ENCODE results near the gene RAE1. TPM values are rescaled to one million over a fixed set of nuclear protein-coding genes. Genes with fewer than 3 reads are reported as not detected.
A peak's percentile ranks its signal among the peaks of the same experiment; 100 is the strongest.

Gene RAE1, protein sequence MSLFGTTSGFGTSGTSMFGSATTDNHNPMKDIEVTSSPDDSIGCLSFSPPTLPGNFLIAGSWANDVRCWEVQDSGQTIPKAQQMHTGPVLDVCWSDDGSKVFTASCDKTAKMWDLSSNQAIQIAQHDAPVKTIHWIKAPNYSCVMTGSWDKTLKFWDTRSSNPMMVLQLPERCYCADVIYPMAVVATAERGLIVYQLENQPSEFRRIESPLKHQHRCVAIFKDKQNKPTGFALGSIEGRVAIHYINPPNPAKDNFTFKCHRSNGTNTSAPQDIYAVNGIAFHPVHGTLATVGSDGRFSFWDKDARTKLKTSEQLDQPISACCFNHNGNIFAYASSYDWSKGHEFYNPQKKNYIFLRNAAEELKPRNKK
- total RNA-seq, result 10 to 100 TPM; 21.7 to 49.9 TPM

- WGBS, result under 1% methylated on average over 54 of the region's 64 CpGs
- intact Hi-C loops (cut with DNase I), result no loop called here
- peaks cover under 1 to 7% of the 10 kb centered on the region in 2 donors for H3K36me3 ChIP-seq
Measured at GRCh38 chr20:57351042-57351783, at the start of gene RAE1. RAE1 (plus strand) TSS chr20:57351255; CDS start chr20:57354039, 2,784 bp downstream.

DNA sequence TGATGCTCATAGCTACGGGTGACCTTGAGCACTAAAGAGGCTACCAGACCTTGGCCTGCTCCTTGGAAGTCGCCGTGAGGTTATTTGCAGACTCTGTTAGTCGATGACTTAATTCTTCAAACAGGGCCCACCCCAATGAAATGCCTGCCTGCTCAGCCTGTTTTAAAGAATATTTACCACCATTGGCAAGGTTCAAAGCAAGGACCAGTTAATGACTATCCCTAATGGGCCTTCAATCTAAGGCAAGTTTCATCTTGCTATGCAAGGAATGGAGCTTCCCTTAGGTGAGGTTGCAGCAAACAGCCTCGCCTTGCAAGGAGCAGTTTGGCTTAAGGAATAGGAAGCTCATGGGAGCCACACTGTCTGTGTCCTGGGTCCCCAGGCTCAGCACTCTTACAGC, 44.3 kb upstream of the RAE1 start:
- H3K27me3 ChIP-seq (replicated peaks; ENCODE audit: insufficient read depth), result no peaks in the 10 kb centered on the region
- H3K9me3 ChIP-seq, result no peaks in the 10 kb centered on the region
- no peak for DNase-seq (ENCODE audit: low spot score)
- intact Hi-C loops (cut with DNase I), result no loop called here
- no peak for TF ChIP-seq POLR2A (IDR thresholded peaks at IDR 0.05)
- no peak for TF ChIP-seq CTCF (IDR thresholded peaks at IDR 0.05)
- no peak for TF ChIP-seq POLR2AphosphoS5 (IDR thresholded peaks at IDR 0.05)
- no peak overlapping the region for H3K4me3 ChIP-seq
- H3K27ac ChIP-seq, result no peak overlapping the region
- H3K4me1 ChIP-seq (replicated peaks), result no peaks in the 10 kb centered on the region
- no peaks in the 10 kb centered on the region for H3K36me3 ChIP-seq
- WGBS, result 45% methylated on average over 5 of the region's 5 CpGs

More at GRCh38 chr20:57351042-57351783, at the start of gene RAE1:
- peak within 1 kb of the TSS; percentile 73 to 75 for H3K27ac ChIP-seq
- TF ChIP-seq CTCF (IDR thresholded peaks at IDR 0.05) (peak in 1 of 4 experiments; percentile 7), POLR2A (IDR thresholded peaks at IDR 0.05) (peak; percentile 39), POLR2AphosphoS5 (IDR thresholded peaks at IDR 0.05) (peak; percentile 96)
- no peaks in the 10 kb centered on the region for H3K4me1 ChIP-seq (replicated peaks)
- no peaks in the 10 kb centered on the region for H3K9me3 ChIP-seq
- H3K27me3 ChIP-seq (replicated peaks; ENCODE audit: insufficient read depth), result no peaks in the 10 kb centered on the region
- peak within 1 kb of the TSS; percentile 64 to 71 for H3K4me3 ChIP-seq
- peak; percentile 86 for DNase-seq (ENCODE audit: low spot score)

GRCh38 chr20:57308451-57309271, 42.4 kb upstream of the RAE1 start:
- intact Hi-C loops (cut with DNase I), result no loop called here
- no peak for DNase-seq (ENCODE audit: low spot score)
- WGBS, result 58% methylated on average over 13 of the region's 13 CpGs
- no peaks in the 10 kb centered on the region for H3K27me3 ChIP-seq (replicated peaks; ENCODE audit: insufficient read depth)
- no peak overlapping the region for H3K4me3 ChIP-seq
- H3K9me3 ChIP-seq, result no peaks in the 10 kb centered on the region
- H3K4me1 ChIP-seq (replicated peaks), result no peaks in the 10 kb centered on the region
- no peaks in the 10 kb centered on the region for H3K36me3 ChIP-seq
- TF ChIP-seq CTCF (IDR thresholded peaks at IDR 0.05), result no peak
- no peak for TF ChIP-seq POLR2AphosphoS5 (IDR thresholded peaks at IDR 0.05)
- TF ChIP-seq POLR2A (IDR thresholded peaks at IDR 0.05), result no peak
- H3K27ac ChIP-seq, result no peak overlapping the region

DNA sequence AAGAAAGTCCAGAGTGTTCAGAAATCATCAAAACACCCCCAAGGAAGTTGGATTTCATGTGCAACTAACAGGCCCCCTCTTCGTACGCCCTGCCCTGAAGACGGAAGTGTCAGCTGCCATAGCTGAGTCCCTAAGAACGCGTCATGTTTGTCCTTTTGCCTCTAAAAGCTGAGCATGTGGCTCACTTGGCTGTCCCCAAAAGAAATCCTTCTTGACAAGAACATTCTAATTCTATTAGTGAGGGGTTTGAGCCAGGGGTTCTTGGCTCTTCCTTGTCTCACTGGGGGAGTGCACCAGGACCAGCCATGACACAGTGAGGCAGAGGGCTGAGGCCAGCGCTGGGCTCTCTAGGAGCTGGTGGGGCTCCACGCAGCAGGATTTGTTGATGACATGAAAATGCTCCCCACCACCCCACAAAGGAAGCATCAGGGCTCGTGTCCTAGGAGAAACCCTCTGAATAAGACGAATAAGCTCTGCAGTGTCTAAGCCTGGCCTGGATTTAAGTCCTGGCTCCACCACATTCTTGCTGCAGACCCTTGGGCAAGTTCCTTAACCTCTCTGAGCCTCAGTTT, 41.4 kb upstream of the RAE1 start:
- 90% methylated on average over 9 of the region's 9 CpGs for WGBS
- H3K36me3 ChIP-seq, result no peaks in the 10 kb centered on the region
- H3K4me1 ChIP-seq (replicated peaks), result no peaks in the 10 kb centered on the region
- H3K9me3 ChIP-seq, result no peaks in the 10 kb centered on the region
- no peaks in the 10 kb centered on the region for H3K27me3 ChIP-seq (replicated peaks; ENCODE audit: insufficient read depth)
- no peak for DNase-seq (ENCODE audit: low spot score)
- H3K4me3 ChIP-seq, result no peak overlapping the region
- TF ChIP-seq CTCF (IDR thresholded peaks at IDR 0.05) (no peak), POLR2A (IDR thresholded peaks at IDR 0.05) (no peak), POLR2AphosphoS5 (IDR thresholded peaks at IDR 0.05) (no peak)
- intact Hi-C loops (cut with DNase I), result no loop called here
- no peak overlapping the region for H3K27ac ChIP-seq

Measured in prostate gland (tissue), 2 donors.